ENCODE data around the gene IVNS1ABP.

- TF ChIP-seq RAD21 (conservative IDR thresholded peaks at IDR 0.05 in 1 of 2, IDR thresholded peaks at IDR 0.05 in 1 of 2) (no peak), CTCF (IDR thresholded peaks at IDR 0.05) (no peak), CEBPB (IDR thresholded peaks at IDR 0.05) (no peak), USF2 (IDR thresholded peaks at IDR 0.05) (no peak), PBX3 (IDR thresholded peaks at IDR 0.05) (no peak), REST (IDR thresholded peaks at IDR 0.05) (no peak), KDM1A (IDR thresholded peaks at IDR 0.05; ENCODE audit: low read depth) (no peak), SMC3 (IDR thresholded peaks at IDR 0.05) (no peak)
Measured at GRCh38 chr1:185312361-185313138, 4.5 kb downstream of the IVNS1ABP start.
